HG03558 (cell line): ENCODE data around the gene DRD4.
"Not testable (repeated sequence)": the region's sequence is repeated elsewhere in the genome, so short reads cannot be mapped to it uniquely, and the experiment has no call there.

Experiments used
- ATAC-seq: cut with Tn5 transposase; IDR thresholded peaks from one replicate; pipeline ENCODE4 v1.9.1; 2021; ENCODE audit warnings: moderate number of reproducible peaks; ENCODE audit not compliant: unreplicated experiment; ENCODE audit errors: extremely low read depth

The DRD4 gene

GRCh38 chr11:640021-640706, 3.1 kb downstream of the DRD4 start:
- no peak for ATAC-seq

- ATAC-seq, result no peak
Observed at GRCh38 chr11:641806-642370, 4.8 kb downstream of the DRD4 start.

GRCh38 chr11:643366-643765, 6.3 kb downstream of the DRD4 start:
- ATAC-seq, result no peak

GRCh38 chr11:643849-644738, 7.0 kb downstream of the DRD4 start:
- ATAC-seq, result no peak

- ATAC-seq, result no peak
Observed at GRCh38 chr11:645536-645935, 8.5 kb downstream of the DRD4 start.

- no peak for ATAC-seq
Observed at GRCh38 chr11:646214-646613, 9.1 kb downstream of the DRD4 start.

- not testable (repeated sequence) for ATAC-seq
Observed at GRCh38 chr11:647672-648158, 10.6 kb downstream of the DRD4 start.

GRCh38 chr11:650482-650881, 13.4 kb downstream of the DRD4 start:
- no peak for ATAC-seq

- ATAC-seq, result not testable (repeated sequence)
Observed at GRCh38 chr11:653136-653535, 16.1 kb downstream of the DRD4 start.

GRCh38 chr11:653837-654236, 16.8 kb downstream of the DRD4 start:
- ATAC-seq, result no peak

GRCh38 chr11:654444-654843, 17.4 kb downstream of the DRD4 start:
- ATAC-seq, result not testable (repeated sequence)

GRCh38 chr11:655036-655726, 18.1 kb downstream of the DRD4 start:
- ATAC-seq, result no peak

GRCh38 chr11:656426-656825, 19.4 kb downstream of the DRD4 start:
- ATAC-seq, result no peak

GRCh38 chr11:656866-657265, 19.8 kb downstream of the DRD4 start:
- ATAC-seq, result no peak

- no peak for ATAC-seq
Observed at GRCh38 chr11:657691-658126, 20.6 kb downstream of the DRD4 start.

- no peak for ATAC-seq
Observed at GRCh38 chr11:659532-660085, 22.5 kb downstream of the DRD4 start.

- ATAC-seq, result no peak
Observed at GRCh38 chr11:660281-660680, 23.2 kb downstream of the DRD4 start.

GRCh38 chr11:660681-661444, 23.8 kb downstream of the DRD4 start:
- ATAC-seq, result no peak

- no peak for ATAC-seq
Observed at GRCh38 chr11:662689-663274, 25.7 kb downstream of the DRD4 start.
